HG03139 (cell line): Measurements from ENCODE around the gene CRLF1.
"Not testable (repeated sequence)": the region's sequence is repeated elsewhere in the genome, so short reads cannot be mapped to it uniquely, and the experiment has no call there.

Source experiments
- ATAC-seq: cut with Tn5 transposase; IDR thresholded peaks from one replicate; pipeline ENCODE4 v1.9.1; 2021; ENCODE audit not compliant: unreplicated experiment

Gene CRLF1

GRCh38 chr19:18593367-18594095 is 13.1 kb downstream of the CRLF1 start:
- ATAC-seq = no peak

DNA sequence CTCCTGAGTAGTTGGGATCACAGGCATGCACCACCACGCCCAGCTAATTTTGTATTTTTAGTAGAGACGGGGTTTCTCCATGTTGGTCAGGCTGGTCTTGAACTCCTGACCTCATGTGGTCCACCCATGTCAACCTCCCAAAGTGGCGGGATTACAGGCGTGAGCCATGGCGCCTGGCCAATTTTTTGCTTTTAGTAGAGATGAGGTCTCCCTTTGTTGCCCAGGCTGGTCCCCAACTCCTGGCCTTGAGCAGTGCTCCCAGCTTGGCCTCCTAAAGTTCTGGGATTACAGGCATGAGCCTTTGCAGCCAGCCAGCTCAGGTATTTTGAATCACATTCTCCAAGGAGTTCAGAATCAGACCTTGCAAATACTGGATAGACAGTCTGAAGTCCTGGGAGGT is 13.9 kb downstream of the CRLF1 start:
- ATAC-seq = not testable (repeated sequence)

DNA sequence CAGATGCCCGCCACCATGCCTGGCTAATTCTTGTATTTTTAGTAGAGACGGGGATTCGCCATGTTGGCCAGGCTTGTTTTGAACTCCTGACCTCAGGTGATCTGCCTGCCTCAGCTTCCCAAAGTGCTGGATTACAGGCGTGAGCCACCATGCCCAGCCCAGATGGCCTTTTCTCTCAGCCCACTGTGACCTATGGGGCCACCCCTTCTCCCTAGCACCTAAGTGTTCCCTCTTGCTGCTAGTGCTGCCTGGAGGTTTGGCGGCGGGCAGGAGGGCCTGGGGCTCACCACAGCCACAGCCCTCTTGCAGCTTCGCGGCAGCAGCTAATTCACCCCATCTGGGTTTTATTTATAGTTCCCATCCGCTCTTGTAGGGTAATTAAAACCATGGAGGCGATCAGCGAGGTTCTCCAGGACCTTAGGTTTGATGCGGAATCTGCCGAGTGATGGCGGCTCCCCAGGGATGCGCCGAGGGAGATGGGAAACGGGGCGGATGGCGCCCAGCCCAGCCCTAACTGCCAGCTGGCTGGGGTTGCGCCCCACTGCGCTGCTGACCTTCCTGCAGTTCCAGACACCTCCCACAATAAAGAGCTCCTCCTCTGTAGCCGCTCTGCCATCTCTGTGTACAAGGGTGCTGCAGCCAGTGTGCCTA is 14.7 kb downstream of the CRLF1 start:
- no peak for ATAC-seq

DNA sequence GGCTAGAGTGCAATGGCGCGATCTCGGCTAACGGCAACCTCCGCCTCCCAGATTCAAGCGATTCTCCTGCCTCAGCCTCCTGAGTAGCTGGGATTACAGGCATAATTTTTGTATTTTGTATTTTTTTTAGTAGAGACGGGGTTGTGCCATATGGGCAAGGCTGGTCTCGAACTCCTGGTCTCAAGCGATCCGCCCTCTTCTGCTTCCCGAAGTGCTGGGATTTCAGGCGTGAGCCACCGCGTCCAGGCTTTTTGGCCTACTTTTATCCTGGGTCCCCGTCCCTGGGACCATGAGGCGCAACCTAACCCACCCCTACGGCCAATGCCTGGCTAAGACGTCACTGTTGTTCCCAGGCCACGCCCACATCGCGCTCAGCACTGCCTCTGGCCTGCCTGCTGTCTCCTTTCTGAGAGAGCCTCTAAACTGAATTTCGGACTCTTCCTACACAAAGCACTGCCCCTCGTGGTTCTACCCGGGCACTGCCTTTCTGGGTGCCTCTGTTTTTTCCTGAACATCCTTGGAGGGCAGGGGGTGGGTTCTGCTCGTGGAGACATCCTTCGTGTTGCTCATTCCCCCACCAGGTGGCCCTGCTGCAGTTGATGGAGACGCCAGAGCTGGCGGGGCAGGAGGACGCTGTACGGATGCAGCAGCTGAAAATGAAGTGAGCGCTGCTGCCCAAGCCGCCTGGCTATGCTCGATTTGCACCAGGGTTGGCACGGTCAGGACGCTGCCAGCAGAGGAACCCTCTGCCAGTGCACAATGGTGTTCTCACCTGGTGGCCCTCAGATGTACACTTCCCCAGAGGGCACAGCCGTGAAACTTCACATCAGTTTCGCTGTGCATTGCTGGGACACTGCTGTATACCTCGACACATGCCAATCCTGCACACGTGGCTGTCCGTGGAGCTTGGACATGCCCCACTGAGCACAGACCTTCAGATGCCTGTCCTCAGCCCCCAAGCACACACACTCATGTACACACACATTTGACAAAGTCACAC is 16.0 kb downstream of the CRLF1 start:
- no peak for ATAC-seq

GRCh38 chr19:18589380-18590272 is 17.0 kb downstream of the CRLF1 start:
- peak; percentile 30 for ATAC-seq

- peak; percentile 61 for ATAC-seq
Observed at GRCh38 chr19:18588611-18589379, 17.8 kb downstream of the CRLF1 start, which contains the start of gene REX1BD. Gene REX1BD, plus strand, starts transcription at chr19:18588798. Its CDS starts 4 bp downstream, at chr19:18588802.

DNA sequence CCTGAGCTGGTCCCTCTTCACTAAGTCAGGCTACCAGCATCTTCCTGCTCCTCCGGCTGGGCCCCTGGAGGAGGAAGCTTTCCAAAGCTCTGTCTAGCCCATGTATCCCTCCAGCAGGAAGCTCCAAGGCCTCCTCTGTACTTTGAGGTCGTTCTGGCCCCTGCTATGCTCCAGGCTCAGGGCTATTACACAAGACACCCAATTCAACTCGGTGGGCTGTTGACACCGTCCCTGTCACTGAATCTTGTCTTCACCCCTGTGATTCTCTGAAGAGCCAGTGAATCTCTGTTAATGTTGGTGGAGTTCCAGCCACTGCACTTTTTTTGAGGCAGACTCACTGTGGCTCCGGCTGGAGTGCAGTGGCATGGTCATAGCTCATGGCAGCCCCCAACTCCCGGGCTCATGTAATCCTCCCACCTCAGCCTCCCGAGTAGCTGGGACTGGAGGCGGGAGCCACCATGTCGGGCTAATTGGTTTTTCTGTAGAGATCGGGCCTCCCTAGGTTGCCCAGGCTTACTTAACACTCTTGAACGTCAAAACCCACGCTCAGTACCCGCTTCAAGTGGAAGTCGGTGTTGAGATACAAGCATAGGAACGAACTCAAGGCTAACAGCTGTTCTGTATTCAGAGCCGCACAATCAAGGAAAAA is 18.5 kb downstream of the CRLF1 start:
- no peak for ATAC-seq

DNA sequence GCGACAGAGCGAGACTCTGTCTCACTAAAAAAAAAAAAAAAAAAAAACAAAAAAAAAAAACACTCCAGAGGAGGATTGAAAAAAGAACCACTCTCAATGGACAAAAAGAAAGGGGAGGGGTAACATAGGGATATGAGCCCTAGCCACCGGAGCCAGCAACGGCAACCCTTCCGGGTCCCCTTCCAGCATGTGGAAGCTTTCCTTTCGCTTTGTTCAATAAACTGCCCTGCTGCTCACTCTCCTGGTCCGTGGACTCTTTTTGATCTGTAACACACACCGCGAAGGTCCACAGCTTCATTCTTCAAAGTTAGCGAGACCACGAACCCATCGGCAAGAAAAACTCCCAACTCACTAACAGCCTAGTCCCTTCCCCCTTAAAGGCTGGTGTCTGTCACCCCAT is 19.0 kb downstream of the CRLF1 start:
- ATAC-seq = no peak

- ATAC-seq = no peak
Observed at GRCh38 chr19:18586306-18586705, 20.3 kb downstream of the CRLF1 start.

DNA sequence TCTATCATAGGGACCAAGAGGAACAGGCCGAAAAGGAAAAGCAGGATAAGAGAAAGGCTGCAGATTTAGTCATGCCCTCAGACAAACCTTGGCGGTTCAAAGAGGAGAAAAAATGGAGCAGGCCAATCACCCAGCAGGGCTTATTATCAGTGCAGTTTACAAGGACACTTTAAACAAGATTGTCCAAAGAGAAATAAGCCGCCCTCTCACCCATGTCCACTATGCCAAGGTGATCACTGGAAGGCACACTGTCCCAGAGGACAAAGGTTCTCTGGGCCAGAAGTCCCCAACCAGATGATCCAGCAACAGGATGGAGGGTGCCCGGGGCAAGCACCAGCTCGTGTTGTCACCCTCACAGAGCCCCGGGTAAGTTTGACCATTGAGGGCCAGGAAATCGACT is 26.3 kb downstream of the CRLF1 start:
- ATAC-seq = no peak

DNA sequence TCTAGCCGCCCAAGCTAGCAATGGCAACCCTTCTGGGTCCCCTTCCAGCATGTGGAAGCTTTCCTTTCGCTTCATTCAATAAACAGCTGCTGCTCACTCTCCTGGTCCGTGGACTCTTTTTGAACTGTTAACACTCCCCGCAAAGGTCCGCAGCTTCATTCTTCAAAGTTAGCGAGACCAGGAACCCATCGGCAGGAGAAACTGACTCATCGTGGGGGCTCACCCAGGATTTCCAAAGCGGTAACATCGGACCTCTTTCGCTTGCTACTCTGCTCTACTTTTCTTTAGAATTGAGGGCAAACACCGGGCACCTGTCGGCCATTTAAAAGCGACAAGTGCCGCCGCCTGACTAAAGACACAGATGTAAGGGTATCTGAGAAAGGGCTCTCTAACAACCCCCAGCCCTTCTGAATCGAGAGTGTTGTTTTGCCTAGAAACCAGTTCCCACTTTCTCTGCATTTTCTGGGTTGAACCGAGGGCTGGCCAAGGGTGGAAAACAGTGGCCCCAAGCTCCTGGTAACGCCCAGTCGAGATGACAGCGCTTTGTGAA is 29.2 kb downstream of the CRLF1 start:
- no peak for ATAC-seq

DNA sequence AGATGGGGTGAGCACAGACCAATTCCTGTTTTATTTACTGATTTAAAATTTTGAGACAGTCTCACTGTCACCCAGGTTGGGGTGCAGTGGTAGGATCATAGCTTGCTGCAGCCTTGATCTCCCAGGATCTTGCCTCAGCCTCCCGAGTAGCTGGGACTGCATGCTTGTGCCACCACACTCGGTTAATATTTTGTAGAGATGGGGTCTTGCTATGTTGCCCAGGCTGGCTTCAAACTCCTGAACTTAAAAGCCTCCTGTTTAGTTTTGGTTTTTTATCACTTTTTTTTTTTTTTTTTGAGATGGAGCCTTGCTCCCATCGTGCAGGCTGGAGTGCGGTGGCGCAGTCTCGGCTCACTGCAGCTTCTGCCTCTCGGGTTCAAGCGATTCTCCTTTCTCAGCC is 30.2 kb downstream of the CRLF1 start:
- ATAC-seq = no peak

GRCh38 chr19:18574691-18575291 is 31.8 kb downstream of the CRLF1 start:
- no peak for ATAC-seq

DNA sequence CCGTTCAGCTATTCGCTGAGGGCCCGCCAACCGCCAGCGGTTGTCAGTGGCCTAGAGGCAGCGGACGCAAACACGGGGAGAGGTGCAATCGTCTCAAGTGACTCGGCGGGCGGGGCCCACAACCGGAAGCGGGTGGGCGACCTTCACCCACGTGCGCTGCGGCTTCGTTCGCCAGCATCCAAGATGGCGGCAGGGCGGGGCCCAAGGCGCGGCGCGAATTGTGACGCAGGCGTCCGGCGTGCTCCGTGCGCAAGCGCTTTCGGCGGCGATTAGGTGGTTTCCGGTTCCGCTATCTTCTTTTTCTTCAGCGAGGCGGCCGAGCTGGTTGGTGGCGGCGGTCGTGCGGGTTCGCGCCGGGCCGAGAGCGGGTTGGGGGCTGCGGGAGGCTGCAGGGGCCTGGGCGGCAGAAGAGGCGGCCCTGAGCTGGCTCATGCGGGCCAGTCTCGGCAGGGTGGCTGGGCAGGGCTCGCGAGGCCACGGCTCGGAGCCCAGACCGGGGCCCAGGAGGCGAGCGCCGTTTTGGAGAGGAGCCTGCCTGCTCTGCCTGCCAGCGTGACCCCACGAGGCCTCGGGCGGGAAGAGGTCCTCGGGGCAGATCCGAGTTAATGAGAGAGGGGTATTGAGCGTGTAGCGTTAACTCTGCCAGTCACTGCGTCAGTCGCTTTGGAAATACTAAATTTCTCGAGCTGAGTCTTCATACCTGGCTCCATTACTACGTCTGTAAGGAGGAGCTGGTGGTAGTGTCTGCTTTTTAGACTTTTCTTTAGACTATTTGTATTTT is 34.8 kb downstream of the CRLF1 start, which contains the start of gene UBA52:
TSS of gene UBA52 (plus strand) at position 294 of the 781 bp plus-strand sequence. CDS start 1,444 bp downstream, outside the sequence.
- peak; percentile 87 for ATAC-seq

GRCh38 chr19:18568367-18568766 is 38.2 kb downstream of the CRLF1 start:
- ATAC-seq = no peak

DNA sequence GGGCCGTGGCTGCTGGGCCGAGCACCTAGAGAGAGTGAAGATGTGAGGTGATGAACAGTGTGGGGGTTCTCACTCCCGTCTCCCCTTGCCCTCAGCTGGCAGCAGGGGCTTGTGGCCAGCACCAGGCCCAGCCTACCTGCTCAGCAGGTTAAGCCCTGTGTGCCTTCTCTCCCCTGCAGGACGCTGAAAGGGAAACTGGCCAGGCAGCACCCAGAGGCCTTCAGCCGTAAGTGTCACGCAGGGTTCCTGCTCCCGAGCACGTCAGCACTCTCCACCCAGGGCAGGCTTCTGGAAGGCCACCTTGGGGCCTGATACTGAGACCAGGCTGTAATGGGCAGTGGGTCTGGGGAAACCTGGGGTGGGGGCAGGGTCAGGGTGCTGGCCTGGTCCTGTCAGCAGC is 39.6 kb downstream of the CRLF1 start:
- ATAC-seq = no peak

DNA sequence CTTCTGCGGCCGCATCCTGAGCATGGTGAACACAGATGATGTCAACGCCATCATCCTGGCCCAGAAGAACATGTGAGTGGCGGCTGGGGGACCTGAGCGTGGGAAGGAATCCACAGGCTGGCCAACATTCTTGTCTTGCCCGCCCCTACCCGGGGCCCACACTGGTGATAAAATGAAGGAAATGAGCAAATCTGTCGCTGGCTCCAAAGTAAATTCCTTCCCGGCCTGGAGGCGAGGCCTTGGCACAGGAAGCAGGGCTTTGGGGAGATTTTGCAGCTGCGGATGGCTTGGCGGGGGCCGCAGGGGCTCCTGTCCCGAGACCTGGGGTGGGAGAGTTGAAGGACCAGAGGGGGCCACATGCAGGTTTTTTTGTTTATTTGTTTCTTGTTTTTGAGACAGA is 44.5 kb downstream of the CRLF1 start:
- ATAC-seq = no peak

GRCh38 chr19:18559685-18560084 is 46.9 kb downstream of the CRLF1 start:
- ATAC-seq = no peak
